HepG2 (cell line): ENCODE measurements around the gene COX5B. TPM values are rescaled to one million over a fixed set of nuclear protein-coding genes. Genes with fewer than 3 reads are reported as not detected.
A peak's percentile ranks its signal among the peaks of the same experiment; 100 is the strongest.

Source experiments
- DNMT1 ChIP-seq: sonication (generic); formaldehyde crosslinking; IDR thresholded peaks from 2 replicates; pipeline ENCODE4 v1.5.1; 2020; ENCODE audit warnings: mild to moderate bottlenecking, missing genetic modification reagents
- DR1 ChIP-seq: sonication (generic); formaldehyde crosslinking; IDR thresholded peaks from 2 replicates; pipeline ENCODE4 v1.8.0; 2021; ENCODE audit warnings: mild to moderate bottlenecking, missing genetic modification reagents, inconsistent platforms
- FLYWCH1 ChIP-seq: sonication (generic); formaldehyde crosslinking; IDR thresholded peaks from 2 replicates; pipeline ENCODE4 v1.8.1; 2023; ENCODE audit warnings: mild to moderate bottlenecking, missing genetic modification reagents
- NFE2 ChIP-seq: sonication (generic); formaldehyde crosslinking; IDR thresholded peaks from 2 replicates; pipeline ENCODE4 v1.4.0; 2020; ENCODE audit warnings: missing genetic modification reagents
- PAF1 ChIP-seq: IDR thresholded peaks from 2 replicates; pipeline ENCODE4 v1.6.1; 2016; ENCODE audit warnings: missing genetic modification reagents, missing compliant biosample characterization
- PAWR ChIP-seq: sonication (generic); formaldehyde crosslinking; IDR thresholded peaks from 2 replicates; pipeline ENCODE4 v1.4.0; 2020; ENCODE audit warnings: missing genetic modification reagents, mild to moderate bottlenecking, borderline replicate concordance
- PCBP2 ChIP-seq: fragments of 200-400 bp; formaldehyde crosslinking; optimal IDR thresholded peaks from 2 replicates; pipeline ENCODE3; 2018; ENCODE audit warnings: low read length, low read depth; ENCODE audit not compliant: poor library complexity, severe bottlenecking
- RBAK ChIP-seq: sonication (generic); formaldehyde crosslinking; IDR thresholded peaks from 2 replicates; pipeline ENCODE4 v1.5.1; 2020; ENCODE audit warnings: mild to moderate bottlenecking, missing genetic modification reagents
- RORA ChIP-seq: sonication (generic); formaldehyde crosslinking; IDR thresholded peaks from 2 replicates; pipeline ENCODE4 v1.5.0; 2020; ENCODE audit warnings: mild to moderate bottlenecking, missing genetic modification reagents, moderate library complexity
- SALL1 ChIP-seq: sonication (generic); formaldehyde crosslinking; IDR thresholded peaks from 2 replicates; pipeline ENCODE4 v1.8.0; 2022; ENCODE audit warnings: mild to moderate bottlenecking, missing genetic modification reagents
- SNRNP70 ChIP-seq: fragments of 200-400 bp; formaldehyde crosslinking; IDR thresholded peaks from 2 replicates; pipeline ENCODE4 v1.6.1; 2017; ENCODE audit warnings: mild to moderate bottlenecking, low read depth, low read length, moderate library complexity
- ZNF124 ChIP-seq: sonication (generic); formaldehyde crosslinking; IDR thresholded peaks from 2 replicates; pipeline ENCODE4 v1.4.0; 2020; ENCODE audit warnings: missing genetic modification reagents
- ZNF235 ChIP-seq: sonication (generic); formaldehyde crosslinking; IDR thresholded peaks from 2 replicates; pipeline ENCODE4 v1.8.1; 2023; ENCODE audit warnings: mild to moderate bottlenecking, missing genetic modification reagents, borderline replicate concordance
- ZNF468 ChIP-seq: sonication (generic); formaldehyde crosslinking; IDR thresholded peaks from 2 replicates; pipeline ENCODE4 v1.8.0; 2022; ENCODE audit warnings: mild to moderate bottlenecking, moderate library complexity, missing genetic modification reagents
- ZNF891 ChIP-seq: sonication (generic); formaldehyde crosslinking; IDR thresholded peaks from 2 replicates; pipeline ENCODE4 v1.5.0; 2020; ENCODE audit warnings: mild to moderate bottlenecking, missing genetic modification reagents
- polyA plus RNA-seq, 8 experiments: library from polyadenylated mRNA; depleted of rRNA in 3 of 8; stranded (reverse) in 7 of 8; unstranded in 1 of 8; fragments of >200 nt; fragmentation: Illumina TruSeq in 4 of 8; extraction: Trizol in 4 of 8; gene quantifications; 2 replicates each; pipeline versions ENCODE4 v1.2.1 to v1.2.3, GENCODE V29; 2011 to 2016; ENCODE audit warnings: low read depth in 4 of 8, missing spikeins in 1 of 8, mixed read lengths in 1 of 8; ENCODE audit not compliant: insufficient read depth in 1 of 8
- total RNA-seq, 5 experiments: library from RNA; depleted of rRNA; stranded (reverse); fragments of >200 nt; fragmentation: Illumina TruSeq; extraction: Trizol; gene quantifications; 2 replicates each; pipeline ENCODE4 v1.2.3, GENCODE V29; 2016; ENCODE audit warnings: low read depth in 1 of 5
- TF ChIP-seq, protein P1 (sequence below): sonication (generic); formaldehyde crosslinking; IDR thresholded peaks from 2 replicates; pipeline ENCODE4 v1.4.0; 2020; ENCODE audit warnings: missing genetic modification reagents, low read depth, mild to moderate bottlenecking, borderline replicate concordance
- TF ChIP-seq, protein P2 (sequence below): sonication (generic); formaldehyde crosslinking; IDR thresholded peaks from 2 replicates; pipeline ENCODE4 v1.5.0; 2020; ENCODE audit warnings: mild to moderate bottlenecking, missing genetic modification reagents, moderate library complexity
- TF ChIP-seq, protein P3 (sequence below): IDR thresholded peaks from 2 replicates; pipeline ENCODE4 v1.6.1; 2012; ENCODE audit warnings: low read depth, low read length, improper control_type of control experiment
- TF ChIP-seq, protein P4 (sequence below): sonication (generic); formaldehyde crosslinking; IDR thresholded peaks from 2 replicates; pipeline ENCODE4 v1.5.0; 2020; ENCODE audit warnings: missing genetic modification reagents, mild to moderate bottlenecking, borderline replicate concordance
- TF ChIP-seq, protein P5 (sequence below): sonication (generic); formaldehyde crosslinking; IDR thresholded peaks from 2 replicates; pipeline ENCODE4 v1.4.0; 2020; ENCODE audit warnings: missing genetic modification reagents
- TF ChIP-seq, protein P6 (sequence below): sonication (generic); formaldehyde crosslinking; IDR thresholded peaks from 2 replicates; pipeline ENCODE4 v1.5.0; 2020; ENCODE audit warnings: missing genetic modification reagents, mild to moderate bottlenecking, borderline replicate concordance

COX5B gene
- total and polyA plus RNA-seq, 2 of the 13 experiments (the other 11 are each of a cell fraction or from before 2014, with no cell fraction given), result 453 to 536 TPM

DNA sequence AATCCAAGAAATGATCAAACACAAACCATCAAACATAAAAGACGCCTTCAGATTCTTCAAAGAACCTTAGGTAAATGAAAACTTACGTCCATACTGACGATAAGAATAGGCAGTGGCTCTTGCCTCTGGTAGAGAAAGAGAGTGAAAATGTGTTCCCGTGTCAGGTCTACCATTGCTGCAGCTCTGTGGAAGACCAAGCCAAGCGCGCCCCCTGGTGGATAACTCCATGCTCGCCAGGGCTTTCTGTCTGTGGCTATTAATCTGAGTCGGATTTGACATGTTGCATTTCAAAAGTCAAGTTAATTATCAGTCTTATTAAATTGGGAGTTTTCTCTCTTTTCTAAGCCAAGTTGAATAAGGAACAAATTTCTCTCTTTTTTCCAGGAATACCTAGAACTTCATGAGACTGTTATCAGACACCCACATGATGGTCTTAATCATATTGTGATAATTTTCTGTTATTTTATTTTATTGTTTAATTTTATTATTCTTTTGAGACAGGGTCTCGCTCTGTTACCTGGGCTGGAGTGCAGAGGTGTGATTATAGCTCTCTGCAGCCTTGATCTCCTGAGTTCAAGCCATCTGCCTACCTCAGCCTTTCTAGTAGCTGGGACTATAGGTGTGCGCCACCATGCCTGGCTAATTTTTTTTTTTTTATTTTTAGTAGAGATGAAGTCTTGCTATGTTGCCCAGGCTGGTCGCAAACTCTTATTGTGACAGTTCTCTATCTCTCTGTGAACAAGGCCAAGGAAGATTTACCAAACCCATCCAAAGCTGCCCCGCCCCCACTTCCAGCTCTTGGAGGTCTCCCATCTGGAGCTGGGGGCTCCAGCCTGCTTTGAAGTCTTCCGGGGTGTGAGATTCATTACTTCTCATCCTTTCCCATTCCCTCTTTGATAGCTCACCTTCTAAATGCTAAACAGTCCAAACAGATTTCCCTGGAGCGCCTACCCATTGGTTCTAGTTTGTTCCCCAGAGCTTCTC, 51.7 kb downstream of the COX5B start (continued):
- TF ChIP-seq DR1 (CRISPR knock-in tag) (no peak), RORA (no peak), RBAK (CRISPR knock-in tag) (no peak), FLYWCH1 (no peak), NFE2 (CRISPR knock-in tag) (no peak), PAF1 (no peak), ZNF124 (no peak), DNMT1 (CRISPR knock-in tag) (no peak), ZNF468 (CRISPR knock-in tag) (no peak), SNRNP70 (no peak), ZNF235 (no peak), SALL1 (CRISPR knock-in tag) (peak; percentile 33; the same call in 1 of the 2 replicates), ZNF891 (CRISPR knock-in tag) (no peak), PAWR (CRISPR knock-in tag) (no peak), PCBP2 (no peak)
- TF ChIP-seq, protein P1, sequence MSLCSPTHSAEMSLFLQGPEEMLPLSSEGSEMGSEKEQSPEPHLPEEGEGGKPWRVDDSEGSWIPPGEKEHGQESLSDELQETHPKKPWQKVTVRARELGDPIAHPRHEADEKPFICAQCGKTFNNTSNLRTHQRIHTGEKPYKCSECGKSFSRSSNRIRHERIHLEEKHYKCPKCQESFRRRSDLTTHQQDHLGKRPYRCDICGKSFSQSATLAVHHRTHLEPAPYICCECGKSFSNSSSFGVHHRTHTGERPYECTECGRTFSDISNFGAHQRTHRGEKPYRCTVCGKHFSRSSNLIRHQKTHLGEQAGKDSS, result peak; percentile 35; the same call in 1 of the 2 replicates
- TF ChIP-seq, protein P2, sequence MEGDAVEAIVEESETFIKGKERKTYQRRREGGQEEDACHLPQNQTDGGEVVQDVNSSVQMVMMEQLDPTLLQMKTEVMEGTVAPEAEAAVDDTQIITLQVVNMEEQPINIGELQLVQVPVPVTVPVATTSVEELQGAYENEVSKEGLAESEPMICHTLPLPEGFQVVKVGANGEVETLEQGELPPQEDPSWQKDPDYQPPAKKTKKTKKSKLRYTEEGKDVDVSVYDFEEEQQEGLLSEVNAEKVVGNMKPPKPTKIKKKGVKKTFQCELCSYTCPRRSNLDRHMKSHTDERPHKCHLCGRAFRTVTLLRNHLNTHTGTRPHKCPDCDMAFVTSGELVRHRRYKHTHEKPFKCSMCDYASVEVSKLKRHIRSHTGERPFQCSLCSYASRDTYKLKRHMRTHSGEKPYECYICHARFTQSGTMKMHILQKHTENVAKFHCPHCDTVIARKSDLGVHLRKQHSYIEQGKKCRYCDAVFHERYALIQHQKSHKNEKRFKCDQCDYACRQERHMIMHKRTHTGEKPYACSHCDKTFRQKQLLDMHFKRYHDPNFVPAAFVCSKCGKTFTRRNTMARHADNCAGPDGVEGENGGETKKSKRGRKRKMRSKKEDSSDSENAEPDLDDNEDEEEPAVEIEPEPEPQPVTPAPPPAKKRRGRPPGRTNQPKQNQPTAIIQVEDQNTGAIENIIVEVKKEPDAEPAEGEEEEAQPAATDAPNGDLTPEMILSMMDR (CRISPR knock-in tag), result peak; percentile 96
- TF ChIP-seq, protein P3, sequence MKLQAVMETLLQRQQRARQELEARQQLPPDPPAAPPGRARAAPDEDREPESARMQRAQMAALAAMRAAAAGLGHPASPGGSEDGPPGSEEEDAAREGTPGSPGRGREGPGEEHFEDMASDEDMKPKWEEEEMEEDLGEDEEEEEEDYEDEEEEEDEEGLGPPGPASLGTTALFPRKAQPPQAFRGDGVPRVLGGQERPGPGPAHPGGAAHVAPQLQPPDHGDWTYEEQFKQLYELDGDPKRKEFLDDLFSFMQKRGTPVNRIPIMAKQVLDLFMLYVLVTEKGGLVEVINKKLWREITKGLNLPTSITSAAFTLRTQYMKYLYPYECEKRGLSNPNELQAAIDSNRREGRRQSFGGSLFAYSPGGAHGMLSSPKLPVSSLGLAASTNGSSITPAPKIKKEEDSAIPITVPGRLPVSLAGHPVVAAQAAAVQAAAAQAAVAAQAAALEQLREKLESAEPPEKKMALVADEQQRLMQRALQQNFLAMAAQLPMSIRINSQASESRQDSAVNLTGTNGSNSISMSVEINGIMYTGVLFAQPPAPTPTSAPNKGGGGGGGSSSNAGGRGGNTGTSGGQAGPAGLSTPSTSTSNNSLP, result peak; percentile 65
- TF ChIP-seq, protein P4, sequence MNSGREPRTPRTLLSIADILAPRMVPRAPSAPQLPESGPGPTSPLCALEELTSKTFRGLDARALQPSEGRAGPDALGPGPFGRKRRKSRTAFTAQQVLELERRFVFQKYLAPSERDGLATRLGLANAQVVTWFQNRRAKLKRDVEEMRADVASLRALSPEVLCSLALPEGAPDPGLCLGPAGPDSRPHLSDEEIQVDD (CRISPR knock-in tag), result no peak
- TF ChIP-seq, protein P5, sequence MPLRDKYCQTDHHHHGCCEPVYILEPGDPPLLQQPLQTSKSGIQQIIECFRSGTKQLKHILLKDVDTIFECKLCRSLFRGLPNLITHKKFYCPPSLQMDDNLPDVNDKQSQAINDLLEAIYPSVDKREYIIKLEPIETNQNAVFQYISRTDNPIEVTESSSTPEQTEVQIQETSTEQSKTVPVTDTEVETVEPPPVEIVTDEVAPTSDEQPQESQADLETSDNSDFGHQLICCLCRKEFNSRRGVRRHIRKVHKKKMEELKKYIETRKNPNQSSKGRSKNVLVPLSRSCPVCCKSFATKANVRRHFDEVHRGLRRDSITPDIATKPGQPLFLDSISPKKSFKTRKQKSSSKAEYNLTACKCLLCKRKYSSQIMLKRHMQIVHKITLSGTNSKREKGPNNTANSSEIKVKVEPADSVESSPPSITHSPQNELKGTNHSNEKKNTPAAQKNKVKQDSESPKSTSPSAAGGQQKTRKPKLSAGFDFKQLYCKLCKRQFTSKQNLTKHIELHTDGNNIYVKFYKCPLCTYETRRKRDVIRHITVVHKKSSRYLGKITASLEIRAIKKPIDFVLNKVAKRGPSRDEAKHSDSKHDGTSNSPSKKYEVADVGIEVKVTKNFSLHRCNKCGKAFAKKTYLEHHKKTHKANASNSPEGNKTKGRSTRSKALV (CRISPR knock-in tag), result peak; percentile 53; the same call in 1 of the 2 replicates
- TF ChIP-seq, protein P6, sequence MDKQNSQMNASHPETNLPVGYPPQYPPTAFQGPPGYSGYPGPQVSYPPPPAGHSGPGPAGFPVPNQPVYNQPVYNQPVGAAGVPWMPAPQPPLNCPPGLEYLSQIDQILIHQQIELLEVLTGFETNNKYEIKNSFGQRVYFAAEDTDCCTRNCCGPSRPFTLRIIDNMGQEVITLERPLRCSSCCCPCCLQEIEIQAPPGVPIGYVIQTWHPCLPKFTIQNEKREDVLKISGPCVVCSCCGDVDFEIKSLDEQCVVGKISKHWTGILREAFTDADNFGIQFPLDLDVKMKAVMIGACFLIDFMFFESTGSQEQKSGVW (CRISPR knock-in tag), result no peak
